ENCODE results near the gene OCA2.
"Not testable (repeated sequence)": the region's sequence is repeated elsewhere in the genome, so short reads cannot be mapped to it uniquely, and the experiment has no call there.

OCA2 gene

DNA sequence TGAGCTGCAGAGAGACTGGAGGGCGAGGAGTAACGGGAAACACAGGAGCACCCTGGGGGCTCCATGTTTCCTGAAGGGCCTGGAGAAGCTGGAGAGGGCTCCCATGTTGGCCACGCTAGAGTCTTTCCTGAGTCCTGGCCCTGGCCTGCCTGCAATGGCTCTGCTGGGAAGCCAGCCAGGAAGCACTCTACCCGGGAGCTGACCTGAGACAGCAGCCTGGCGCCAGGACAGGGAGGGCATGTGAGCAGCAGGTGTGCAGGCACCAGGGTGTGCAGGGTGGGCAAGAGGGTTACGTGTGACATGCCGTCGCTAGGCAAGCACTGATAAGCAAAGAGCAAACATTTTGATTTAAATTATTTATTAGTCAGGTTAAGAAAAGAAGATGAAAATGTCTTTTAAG, 301.4 kb downstream of the OCA2 start:
- no peak for DNase-seq

DNA sequence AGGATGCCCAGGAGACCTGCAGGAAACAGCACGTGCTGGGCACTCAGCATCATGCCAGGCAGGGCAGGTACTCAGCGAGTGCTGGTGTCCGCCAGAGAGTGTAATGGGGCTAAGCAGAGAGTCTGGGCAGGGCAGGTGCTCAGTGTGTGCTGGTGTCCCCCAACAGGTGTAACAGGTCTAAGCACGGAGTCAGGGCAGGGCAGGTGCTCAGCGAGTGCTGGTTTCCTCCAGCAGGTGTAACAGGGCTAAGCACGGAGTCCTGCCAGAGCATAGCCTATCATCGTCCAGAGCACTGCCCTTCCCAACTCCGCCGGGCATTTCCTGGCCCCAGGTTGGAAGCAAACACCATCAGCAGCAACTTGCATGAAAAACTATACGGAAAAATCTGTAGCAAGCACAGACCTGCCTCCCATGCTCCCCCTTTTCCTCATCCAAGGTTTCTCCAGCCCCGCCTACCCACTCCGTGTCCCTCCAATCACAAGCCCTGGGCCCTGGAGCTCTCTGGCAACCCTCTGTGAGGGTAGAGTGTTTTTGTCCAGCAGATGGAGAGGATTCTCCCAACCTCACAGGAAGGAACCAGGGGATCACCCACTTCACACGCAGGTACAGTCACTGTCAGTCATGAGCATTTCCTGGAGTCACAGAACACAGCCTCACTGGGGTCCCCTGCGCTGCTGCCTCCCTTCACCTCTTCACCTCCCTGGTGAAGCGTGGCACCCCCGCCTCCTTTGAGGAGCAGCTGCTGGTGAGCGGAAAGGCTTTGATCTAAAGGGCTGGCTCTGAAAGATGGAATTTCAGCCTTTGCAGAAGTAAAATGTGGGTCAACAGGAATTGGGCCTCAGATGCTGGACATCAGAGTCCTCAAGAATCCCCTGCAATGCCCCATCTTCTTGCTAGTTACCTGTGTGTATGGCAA, 302.5 kb downstream of the OCA2 start:
- DNase-seq = no peak

DNA sequence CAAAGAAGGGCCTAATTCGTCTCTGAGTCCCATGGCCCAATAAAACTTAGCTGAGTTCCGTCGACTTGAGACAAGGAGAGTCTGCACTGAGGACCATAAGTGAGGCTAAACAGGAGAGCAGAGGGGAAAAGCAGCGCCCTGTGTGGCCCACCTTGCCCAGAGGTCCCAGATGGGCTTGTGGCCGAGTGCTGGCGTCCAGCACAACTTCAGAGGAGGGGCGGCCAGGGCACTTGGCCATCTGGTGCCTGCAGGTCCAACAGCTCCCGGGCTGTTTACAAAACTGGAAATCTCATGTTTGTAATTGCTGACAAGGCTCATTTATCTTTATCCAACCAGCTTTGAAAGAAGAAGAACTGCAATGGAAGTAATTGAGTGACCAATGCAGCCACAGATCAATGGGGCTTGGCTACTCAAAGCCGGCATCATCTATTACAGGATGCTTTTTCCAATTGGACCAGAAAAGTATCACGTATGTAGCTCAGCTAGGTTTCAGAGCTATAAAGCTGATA, 306.3 kb downstream of the OCA2 start:
- DNase-seq = no peak

DNA sequence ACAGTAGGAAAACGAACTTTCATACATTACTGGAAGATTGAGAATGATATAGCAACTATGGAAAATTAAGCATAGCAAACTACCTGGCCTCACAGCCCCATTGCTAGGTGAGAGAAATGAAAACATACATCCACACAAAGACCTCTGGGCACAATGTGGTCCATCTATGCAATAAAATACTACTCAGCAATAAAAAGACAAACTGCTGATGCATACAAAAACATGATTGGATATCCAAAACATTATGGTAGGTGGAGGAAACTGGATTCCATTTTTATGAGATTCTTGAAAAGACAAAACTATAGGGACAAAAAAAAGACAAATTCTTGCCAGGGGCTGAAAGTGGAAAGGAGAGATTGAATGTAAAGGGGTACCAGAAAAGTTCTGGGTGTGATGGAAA, 308.8 kb downstream of the OCA2 start:
- DNase-seq = no peak

DNA sequence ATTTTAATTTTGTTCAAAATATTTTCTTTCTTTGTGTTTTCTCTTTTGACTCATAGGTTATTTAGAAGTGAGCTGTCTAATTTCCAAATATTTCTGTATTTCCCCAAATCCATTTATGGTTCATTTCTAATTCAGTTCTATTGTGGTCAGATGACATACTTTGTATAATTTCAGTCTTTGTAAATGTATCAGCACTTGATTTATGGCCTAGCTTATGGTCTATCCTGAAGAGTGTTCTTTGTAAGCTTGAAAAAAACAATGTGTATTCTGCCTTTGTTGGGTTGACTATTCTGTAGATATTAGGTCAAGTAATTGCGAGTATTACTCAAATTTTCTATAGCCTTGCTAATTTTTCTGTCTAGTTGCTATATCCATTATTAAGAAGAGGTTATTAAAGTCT, 311.2 kb downstream of the OCA2 start:
- DNase-seq = no peak

DNA sequence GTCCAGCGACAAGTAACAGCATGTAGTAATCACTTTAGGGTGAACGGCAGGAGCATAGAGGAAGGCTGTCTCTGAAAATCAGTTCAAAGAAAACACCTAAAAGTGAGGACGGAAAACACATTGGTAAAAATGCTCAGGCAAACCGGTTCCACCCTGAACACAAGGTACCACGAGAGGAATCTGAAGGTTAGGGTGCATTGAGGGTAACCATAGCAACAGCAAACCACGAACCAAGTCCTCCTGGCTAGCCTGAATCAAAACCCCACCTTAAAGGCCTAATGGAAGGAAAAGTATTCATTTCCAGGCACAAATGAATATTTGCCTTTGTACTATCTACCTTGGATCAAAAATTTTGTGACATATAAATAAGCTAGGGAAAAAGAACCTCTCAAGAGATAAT, 315.0 kb downstream of the OCA2 start:
- no peak for DNase-seq

DNA sequence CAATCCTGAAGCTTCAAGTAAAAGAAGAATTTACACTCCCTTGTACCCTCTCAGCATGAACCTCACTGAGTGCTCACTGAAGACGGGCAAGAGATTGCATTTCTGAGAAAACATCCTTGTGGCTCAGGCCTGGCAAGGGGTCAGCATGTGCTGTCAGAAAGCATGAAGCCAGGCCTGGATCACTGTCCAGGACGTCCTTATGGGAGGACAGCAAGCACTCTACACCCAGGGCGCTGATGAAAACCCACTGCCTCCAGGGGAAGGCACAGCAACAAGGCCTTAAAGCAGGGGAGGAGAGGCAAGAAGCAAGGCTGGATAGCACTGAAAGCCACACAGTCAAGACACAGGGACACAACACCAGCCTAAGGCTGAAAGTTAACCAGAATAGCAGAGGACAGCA, 315.4 kb downstream of the OCA2 start:
- DNase-seq = no peak

DNA sequence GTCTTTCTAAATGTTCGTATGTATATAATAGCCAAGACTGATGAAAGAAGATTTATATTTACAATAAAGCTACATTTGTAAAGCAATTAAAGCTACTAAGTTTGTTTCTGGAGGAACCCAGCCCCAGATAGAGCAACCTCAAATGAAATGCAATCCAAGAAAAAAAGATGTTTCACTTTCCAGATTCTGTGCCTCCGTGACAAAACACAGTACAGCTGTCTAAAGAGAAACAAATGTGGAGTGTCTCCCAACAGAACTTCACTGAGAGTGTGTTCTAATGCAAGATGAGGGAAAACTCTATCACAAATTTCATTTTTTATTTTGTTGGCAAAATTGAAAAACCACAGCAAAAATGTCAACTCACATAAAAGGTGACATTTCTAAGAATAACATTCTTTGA, 317.0 kb downstream of the OCA2 start:
- no peak for DNase-seq

DNA sequence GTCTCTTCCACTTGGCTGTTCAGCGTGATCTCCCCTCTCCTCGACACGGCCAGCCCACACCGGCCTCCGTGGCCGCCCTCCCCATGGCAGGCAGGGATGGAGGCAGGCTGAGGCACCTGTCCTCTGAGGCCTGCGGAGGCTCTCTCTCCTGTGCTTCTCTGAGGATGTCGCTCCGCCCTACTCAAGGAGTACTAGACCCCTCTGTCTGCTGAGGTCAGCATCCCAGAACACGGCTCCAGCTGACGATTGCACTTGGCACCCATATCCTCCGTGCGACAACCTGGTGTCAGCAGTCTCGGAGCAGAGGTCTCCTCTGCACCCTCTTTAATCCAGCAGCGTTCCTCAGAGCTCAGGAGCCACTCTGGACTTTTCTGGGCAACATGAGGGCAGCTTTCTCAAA, 322.6 kb downstream of the OCA2 start:
- DNase-seq = no peak

DNA sequence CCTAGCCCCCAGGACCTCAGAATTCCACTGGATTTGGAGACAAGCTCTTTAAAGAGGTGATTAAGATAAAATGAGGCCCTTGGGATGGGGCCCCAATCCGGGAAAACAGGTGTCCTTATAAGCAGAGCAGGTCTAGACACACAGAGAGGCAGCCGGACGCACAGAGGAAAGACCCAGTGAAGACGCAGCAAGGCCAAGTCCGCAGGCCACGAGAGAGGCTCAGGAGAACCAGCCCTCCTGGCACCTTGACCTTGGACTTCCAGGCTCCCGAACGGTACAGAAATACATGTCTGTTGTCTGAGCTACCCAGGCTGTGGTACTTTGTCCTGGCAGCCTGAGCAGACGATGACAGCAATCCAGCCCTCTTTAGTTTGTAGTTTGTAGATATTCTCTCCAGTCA, 324.5 kb downstream of the OCA2 start:
- DNase-seq = no peak

DNA sequence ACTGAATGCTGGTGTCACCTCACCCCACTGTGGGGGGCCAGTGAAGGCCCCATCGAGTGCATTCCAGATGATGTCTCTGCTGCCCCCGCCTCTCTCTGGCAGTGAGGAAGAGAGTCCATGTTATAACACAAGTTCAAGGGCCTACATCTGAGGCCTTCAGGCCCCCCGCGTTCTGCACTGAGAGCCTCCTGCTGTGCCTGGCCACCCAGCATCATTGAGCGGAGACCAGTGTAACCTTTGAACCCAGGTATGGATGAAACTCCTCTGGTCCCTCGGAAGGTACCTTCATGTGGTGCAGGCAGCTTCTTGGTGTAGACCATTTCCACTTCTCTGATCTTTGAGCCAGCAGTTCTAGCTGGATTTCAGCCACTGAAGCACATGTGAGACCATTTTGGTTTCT, 324.9 kb downstream of the OCA2 start:
- DNase-seq = no peak

DNA sequence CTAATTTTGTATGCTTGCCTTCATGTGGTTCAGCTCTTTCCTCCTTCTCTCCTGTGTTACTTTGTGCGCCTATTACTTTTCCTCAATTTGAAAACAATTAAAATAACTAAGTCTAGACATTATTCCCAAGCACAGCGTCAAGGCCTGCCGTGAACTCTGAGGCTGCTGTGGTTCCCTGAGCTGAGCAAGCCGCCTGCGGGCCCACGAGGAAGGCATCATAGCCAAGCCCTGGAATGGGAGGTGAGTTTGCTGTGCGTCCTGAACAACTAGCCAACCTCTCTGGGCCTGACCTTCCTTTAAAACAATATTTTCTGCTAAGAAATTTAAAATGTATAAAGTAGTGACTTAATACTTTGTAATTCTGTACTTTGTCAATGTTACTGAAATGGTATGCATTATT, 327.2 kb downstream of the OCA2 start:
- no peak for DNase-seq

DNA sequence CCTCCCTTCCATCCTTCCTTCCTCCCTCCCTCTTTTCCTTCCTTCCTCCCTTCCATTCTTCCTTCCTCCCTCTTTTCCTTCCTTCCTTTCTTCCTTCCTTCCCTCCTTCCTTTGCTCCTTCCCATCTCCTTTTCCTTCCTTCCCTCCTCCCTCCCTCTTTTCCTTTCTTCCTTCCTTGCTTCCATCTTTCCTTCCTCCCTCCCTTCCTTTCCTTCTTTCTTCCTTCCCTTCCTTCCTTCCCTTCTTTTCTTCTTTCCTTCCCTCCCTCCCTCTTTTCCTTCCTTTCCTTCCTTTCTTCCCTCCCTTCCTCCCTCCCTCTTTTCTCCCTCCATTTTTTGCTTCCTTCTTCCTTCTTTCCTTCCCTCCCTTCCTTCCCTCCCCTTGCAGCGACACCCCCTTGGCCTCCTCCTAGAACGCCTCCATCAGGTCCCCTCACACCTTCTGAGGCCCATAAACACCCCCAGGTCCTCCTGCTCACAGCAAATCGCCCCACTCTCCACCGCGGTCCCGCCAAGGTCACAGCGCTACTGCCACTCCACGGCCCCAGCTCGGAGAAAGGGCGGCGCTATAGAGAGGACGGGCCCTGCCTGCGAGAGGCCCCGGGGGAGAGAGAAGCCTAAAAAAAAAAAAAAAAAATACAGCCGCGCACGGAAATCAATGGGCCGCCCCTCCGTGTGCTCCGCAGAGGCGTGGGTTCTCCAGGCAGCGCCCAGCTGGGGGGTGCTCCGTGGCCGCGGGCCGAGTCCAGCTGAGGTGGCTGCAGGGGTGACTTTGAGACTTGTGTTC, 328.2 kb downstream of the OCA2 start:
- no peak for DNase-seq

DNA sequence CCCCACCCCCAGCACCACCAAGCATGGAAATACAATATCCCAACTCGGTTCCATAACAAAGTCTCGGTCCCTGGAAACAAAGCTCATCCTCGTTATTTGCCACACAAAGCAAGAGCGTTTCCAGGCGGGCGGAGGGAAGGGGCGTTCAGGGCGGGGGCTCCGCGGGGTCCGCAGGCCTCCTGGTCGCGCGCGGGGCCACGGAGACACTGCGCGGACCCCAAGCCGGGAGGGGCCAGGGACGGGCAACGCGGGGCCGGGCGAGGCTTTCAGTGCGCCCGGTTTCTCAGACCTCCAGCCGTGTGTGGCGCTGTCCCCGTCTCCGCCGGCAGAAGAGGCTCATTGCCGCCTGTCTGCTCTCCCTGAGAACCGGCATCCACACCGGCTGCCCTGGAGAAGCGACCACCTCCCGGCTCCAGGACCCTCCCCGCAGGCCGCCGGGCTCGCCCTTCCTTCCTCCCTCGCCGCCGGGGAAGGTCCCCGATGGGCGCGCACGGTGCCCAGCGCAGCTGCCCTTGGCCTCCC, 329.0 kb downstream of the OCA2 start:
- no peak for DNase-seq

DNA sequence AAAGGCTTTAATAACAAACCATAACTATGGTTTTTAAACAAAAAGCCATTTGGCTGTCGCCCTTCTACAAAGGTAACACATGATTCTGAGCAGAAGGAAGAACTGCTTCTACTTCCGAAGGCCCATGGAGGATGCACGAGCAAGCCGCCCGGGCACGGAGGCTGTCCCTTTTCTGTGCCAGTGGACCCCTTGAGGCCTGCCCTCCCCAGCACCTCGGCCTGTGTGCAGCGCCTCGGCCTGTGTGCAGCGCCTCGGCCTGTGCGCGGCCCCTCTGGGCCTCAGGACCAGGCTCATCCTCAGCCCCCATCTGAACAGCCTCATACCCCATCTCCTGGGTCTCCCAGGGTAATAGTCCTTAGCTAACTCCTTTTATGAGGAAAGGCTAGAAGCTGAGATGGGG, 329.5 kb downstream of the OCA2 start:
- DNase-seq = no peak

DNA sequence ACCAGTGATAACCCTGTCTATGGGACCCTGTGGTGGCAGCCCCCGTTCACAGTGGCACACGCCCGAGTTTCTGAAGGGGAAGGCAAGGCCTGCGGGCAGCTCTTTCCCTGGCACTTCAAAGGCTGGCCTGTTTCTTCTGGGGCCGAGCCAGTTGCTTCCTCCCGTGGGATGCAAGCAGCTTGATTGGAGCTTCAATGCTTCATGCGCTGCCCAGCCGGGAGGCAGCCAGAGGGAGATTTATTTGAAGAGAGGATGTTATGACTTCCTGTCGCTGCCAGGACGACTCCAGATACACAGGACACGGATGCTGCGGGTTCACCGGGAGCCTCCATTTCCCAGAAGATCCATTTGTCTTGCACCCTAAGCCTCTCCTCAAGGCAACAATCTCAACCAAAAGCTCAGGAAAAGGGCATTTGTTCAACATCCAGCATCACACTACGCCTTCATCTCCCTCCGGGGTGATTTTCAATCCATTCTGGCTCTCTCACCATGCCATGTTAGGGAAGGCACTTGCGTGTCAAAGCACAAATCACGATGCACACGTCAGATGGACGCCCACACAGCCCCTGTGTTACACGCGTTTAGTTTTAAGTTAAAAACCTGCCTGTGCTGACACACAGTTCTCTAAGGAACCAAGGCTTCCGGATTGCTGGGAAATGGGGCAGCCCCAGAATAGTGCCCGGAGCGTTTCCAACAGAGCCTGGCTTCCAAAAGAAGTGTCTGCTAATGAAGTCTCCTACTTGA, 330.2 kb downstream of the OCA2 start:
- DNase-seq = no peak

DNA sequence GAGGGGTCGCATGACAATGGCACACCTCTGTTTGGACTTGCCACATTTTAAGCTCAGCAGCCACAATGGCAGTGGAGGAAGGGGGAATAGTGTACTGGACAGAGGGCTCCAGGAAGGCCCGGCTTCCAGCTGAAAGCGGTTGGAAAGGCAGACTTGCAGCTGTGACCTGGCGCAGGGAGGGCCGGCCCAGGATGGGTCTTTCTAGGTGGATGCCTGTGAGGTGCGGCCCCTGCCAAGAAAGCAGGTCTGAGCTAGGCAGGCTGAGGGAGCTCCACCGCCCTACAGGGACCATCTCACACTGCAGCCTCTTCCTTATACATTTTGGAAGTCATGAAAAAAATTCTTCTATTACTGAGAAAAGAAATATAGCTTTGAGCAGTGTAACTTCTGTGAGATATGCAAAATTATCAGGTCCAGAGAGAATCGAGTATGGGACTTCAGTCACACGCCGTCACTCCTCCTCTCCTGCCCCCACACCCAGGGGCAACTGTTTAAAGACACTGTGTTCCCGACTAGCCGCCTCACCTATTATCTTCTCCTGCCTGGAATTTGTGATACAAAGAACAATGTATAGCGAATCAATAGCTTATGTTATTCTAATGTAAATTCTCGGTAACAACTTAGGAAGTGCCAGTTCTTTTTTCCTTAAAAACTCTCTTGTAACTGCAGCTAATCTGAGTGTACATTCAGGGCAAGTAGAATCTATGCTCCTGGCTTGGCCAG, 331.0 kb downstream of the OCA2 start:
- DNase-seq = no peak

DNA sequence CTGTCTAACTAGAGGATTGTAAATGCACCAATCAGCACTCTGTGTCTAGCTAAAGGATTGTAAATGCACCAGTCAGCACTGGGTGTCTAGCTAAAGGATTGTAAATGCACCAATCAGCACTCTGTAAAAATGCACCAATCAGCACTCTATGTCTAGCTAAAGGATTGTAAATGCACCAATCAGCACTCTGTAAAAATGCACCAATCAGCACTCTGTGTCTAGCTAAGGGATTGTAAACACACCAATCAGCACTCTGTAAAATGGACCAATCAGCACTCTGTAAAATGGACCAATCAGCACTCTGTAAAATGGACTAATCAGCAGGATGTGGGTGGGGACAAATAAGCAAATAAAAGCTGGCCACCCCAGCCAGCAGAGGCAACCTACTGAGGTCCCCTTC, 331.7 kb downstream of the OCA2 start:
- not testable (repeated sequence) for DNase-seq

DNA sequence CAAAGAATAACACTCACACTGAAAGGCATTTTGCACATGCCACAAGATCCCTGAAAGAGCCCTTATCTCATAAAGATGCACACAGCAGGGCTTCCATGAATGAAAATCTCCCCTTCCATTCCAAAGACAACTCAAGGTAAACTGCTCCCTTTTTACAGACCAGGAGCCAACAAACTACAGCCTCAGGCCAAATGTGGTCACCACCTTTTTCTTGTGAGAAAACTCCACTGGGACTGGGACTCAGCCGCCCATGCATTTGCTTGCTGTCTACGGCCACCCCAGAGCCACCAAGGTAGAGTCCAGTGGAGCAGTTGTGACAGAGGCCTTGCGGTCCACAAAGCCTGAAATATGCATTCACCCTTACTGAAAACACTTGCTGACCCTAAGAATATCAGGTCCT, 334.8 kb downstream of the OCA2 start:
- no peak for DNase-seq

DNA sequence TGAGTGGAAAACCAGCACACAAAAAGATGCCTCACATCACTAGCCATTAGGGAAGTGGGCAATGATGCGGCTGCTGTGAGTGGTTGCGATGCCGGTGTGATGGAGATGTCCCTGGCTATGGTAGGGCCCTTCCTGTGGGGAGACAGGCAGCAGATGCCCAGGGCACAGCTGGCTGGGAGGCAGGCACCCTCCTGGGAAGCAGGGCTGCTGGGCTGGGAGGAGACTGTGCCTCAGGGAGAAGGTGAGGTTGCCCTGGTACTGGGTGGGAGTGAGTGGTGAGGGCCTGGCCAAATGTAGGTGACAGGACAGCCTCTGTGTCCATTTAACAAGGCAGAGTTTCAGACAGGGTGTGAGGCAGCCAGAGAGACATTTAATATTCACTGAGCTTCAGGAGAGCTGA, 335.6 kb downstream of the OCA2 start:
- no peak for DNase-seq

DNA sequence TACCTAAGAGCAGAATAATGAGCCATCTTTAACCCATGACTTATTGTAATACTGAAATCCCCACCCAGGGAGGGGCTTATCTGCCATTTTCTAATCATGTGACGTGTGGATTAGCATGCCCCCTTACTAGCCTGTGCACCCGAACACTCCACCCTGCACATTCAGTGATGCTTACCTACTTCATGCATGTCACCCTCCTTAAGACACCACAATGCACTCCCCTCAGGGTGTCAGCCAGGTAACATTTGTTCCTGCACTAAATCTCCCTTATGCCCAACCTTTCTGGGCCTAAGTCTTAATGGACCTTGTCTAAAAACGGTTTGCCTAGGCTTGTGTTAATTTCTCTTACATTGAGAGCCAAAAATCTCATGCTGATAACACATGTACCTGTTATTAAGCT, 336.6 kb downstream of the OCA2 start:
- DNase-seq = no peak

DNA sequence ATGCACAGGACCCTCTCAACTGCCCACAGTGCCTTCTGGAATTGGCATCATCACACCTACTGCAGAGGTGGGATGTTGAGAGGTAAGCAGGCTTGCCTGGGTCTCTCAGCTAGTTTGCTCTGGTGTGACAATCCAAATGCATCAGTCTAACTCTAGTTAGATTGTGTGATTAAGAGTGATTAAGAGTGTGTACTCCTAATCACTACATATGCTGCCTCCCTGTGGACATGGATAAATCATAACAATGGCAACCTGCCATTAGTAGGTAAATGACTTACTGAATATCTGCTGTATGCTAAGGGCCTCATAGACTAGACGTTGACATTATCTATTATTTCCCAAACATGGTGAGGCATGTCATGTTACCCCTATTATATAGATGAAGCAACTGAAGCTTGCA, 342.1 kb downstream of the OCA2 start:
- no peak for DNase-seq

DNA sequence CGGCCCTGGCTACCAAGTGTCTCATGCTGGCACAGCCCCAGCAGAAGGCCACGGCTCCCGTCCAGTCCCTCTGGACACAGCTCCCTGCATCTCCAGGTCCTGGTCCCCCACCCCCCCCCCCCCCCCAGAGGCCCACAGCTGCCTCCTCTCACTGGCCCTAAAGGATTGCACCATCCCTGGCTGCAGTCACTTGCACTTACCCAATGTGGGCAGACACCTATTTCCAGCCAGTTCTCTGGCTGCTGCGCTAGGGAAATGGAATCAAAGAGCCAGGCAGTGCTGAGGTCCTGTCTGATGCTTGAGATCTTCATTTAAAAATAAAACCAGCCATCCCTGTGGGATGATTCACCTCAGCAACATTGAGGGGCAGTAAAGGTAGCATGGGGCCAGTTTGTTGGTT, 346.4 kb downstream of the OCA2 start:
- DNase-seq = no peak
